HG03103 (cell line): ENCODE results near the gene TRIM8.

ENCODE experiments used
- ATAC-seq: cut with Tn5 transposase; IDR thresholded peaks from one replicate; pipeline ENCODE4 v1.9.1; 2021; ENCODE audit warnings: low read depth; ENCODE audit not compliant: unreplicated experiment

Gene TRIM8

GRCh38 chr10:102631525-102632393 lies 12.5 kb upstream of the TRIM8 start:
- no peak for ATAC-seq

GRCh38 chr10:102632394-102633111 lies 11.7 kb upstream of the TRIM8 start:
- ATAC-seq, result no peak

DNA sequence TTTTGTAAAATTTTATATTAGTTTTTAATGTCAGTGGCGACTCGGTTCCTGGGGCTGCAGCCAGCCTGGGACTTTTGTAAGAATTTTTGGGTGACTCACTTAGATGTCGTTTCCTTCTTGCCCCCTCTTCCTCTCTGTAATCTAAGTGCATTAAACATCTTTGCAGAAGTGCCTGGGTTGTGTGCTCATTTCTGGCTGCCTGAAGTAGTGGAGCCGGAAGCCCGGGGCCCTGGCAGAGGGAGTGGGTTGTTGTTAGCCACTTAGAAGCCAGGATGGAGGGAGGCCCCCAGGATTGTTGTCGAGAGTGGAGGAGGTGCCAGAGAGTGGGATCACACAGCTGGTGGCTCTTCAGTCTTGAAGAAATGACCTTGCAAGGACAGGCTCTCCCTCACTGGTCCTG lies 11.0 kb upstream of the TRIM8 start:
- ATAC-seq, result no peak

GRCh38 chr10:102633848-102634247 lies 10.4 kb upstream of the TRIM8 start:
- no peak for ATAC-seq

GRCh38 chr10:102634686-102635085 lies 9.6 kb upstream of the TRIM8 start:
- no peak for ATAC-seq

GRCh38 chr10:102635377-102635776 lies 8.9 kb upstream of the TRIM8 start:
- ATAC-seq, result no peak

DNA sequence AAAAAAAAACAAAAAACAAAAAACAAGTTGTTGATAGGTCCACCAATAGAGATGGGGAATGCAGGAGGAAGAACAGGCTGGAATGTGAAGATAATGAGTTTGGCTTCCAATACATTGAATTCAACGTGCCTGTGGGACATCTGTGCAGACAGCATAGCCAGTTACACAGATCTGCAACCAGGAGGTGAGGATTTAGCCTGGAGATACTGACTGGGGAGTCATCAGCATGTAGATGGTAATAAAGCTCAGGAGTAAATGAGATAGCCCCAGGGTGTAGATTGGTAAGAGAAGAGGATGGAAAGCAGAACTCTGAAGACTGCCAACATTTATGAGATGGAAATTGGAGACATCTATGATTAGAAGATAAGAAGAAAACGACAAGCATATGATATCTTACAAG lies 4.7 kb upstream of the TRIM8 start:
- ATAC-seq, result no peak

GRCh38 chr10:102641402-102641801 lies 2.9 kb upstream of the TRIM8 start:
- no peak for ATAC-seq

DNA sequence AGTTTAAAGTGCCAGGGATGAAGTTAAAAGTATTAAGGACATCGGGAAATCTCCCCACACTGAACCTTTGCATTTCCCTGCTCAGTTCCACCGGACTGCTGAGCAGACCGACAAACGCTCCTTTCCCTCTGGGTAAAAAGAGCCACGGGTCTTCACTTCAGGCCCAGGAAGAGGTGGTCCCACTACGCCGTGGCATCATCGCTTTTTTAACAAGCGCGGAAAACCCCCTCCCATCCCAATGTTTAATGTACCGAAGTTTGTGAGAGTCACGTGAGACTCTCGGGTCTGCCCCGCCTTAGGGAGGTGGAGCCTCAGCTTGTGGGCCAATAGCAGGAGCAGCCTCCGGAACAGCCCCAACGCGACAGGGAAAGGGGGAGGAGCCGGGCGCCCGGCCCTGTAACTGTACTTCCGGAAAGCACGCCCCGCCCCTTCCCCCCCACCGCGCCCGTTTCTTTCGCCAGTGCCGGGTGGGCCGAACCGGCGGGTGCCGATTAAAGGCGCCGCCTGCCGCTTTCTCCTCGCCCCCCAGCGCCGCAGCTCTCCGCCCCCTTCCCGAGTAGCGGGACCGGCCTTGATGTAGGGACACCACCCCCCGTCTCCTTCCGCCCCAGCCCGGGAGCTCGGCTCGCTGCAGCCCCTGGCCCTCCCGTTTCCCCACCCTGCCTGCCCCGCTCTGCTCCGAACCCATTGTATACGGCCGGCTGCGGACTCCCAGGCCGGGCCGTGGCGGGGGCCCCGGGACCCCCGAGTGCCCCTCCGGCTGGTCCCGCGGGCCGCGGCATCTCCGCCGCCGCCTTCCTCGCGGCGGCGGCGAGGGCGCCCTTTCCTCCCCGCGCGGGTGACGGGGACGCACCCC lies 2.2 kb upstream of the TRIM8 start:
- peak; percentile 49 for ATAC-seq

DNA sequence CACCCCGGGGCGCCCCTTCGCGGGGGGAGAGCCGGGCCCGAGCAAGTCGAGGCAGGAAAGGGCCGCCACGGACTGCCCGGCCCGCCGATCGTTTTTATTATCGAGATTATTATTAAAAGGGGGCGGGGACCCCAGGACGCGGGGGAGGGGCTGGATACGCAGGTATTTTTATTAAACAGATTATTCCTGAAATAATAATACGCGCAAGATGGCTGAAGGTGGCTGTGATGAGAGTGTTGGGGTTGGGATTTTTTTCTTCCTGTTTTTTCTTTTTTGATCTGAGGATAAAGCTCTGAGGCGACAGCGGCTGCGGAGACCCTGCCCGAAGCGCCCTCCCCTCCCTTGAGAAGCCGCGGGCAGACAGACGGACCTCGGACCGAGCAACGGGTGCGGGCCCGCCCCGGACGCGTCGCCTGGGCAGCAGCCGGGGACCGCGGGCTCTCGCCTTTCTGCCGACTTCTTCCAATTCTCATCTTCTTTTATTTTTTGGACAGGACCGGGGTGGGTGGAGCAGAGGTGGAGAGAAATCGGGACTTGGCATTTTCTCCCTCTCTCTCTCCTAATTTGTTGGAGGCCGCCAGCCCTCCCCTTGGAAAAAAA lies 1.4 kb upstream of the TRIM8 start:
- no peak for ATAC-seq

DNA sequence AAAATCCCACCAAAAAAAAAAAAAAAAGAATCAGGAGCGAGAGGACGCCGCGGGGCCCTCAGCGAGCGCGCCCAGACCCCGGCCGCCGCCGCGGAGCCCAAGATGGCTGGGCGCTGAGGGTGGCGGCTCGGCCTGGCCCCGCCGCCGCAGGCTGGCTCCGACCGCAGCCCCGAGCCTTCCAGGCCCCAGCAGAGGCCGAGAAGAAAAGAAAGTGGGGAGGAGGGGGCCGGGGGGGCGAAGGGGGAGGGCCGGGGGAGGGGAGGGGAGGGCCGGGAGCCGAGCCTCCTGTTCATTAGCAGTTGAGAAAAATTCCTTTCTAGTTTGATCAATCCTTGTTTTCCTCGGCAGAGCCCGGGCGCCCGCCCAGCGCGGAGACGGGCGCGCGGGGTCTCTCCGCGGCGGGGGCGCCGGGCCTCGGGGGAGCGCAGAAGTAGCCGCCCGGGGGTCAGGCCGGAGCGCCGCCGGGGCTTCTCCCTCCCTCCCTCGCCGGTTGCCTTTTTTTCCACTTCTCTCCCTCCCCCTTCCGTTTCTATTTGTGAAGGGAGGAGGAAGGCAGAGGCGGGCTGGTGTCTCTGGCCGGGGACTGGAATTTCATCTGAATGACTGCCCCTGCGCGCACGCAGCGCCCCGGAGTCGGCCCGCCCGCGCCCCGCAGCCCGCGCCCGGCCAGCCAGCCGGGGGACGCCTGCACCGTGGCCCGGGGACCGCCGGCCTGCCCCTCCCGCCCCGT lies 778 bp upstream of the TRIM8 start:
- no peak for ATAC-seq

DNA sequence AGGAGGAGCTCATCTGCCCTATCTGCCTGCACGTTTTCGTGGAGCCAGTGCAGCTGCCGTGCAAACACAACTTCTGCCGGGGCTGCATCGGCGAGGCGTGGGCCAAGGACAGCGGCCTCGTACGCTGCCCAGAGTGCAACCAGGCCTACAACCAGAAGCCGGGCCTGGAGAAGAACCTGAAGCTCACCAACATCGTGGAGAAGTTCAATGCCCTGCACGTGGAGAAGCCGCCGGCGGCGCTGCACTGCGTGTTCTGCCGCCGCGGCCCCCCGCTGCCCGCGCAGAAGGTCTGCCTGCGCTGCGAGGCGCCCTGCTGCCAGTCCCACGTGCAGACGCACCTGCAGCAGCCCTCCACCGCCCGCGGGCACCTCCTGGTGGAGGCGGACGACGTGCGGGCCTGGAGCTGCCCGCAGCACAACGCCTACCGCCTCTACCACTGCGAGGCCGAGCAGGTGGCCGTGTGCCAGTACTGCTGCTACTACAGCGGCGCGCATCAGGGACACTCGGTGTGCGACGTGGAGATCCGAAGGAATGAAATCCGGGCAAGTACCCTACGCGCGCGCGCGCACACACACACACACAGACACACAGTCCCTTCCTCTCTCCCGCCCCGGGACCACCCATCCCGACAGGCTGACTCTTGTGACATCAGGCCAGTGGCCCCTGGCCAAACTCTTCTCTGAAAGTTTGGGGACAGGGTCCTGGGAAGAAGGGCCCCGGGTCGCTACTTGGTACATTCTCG lies 538 bp downstream of the TRIM8 start:
- ATAC-seq, result no peak

DNA sequence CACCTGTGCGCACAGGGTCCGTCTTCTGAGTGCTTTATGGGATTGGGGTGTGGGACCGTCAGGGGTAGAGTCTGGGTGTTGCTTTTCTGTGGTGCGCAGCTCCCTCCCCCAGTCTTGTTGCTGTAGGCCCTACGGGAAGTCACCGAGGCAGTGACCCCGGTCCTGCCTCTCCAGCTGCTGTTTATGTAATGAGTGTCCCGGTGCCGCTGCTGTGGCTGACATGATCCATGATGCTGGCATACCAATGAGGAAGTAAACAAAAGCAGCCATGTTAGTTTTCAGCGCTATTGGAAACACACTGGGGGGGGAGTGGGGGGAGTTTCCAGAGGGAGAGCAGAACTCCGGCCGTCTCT lies 1.1 kb downstream of the TRIM8 start:
- no peak for ATAC-seq

DNA sequence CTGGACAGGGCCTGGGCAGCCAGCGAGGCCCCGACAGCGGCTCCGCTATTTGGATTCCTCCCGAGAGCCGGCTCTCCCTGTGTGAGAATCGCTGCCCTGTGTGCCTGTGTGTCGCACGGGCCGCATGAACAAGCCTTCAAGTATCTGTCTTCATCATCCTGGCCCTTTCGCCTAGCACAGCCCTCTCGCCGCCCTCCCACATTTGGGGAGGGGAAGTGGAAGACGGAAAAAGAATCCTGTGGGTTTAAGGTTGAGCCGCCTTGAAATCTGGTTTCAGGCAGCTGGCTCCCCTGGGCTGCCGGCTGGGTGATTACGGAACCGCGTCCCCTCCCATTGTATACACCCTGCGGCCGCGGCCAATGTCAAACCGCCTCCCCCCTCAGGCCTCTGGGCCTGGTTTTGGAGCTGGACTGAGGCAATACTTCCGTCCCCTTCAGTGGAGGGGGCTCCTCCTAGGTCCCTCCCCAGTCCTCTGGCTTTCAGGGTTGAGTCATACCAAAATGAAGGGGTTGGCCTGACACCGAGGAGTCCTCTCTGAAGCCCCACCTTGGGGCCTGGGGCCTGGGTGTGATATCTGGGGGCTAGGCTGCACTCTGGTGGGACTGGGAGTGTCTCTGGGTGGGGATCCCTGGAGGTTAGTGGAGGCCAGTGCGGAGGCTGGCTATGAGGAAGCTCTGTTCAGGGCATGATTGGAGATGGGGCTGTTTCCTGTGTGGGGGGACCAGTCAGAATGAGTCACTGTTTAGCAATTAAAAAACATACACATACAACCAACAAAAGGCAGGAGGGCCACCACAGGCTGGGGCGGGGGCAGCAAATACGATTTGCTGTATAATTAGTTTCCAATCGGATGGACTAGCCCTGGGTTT lies 1.7 kb downstream of the TRIM8 start:
- ATAC-seq, result peak; percentile 26

DNA sequence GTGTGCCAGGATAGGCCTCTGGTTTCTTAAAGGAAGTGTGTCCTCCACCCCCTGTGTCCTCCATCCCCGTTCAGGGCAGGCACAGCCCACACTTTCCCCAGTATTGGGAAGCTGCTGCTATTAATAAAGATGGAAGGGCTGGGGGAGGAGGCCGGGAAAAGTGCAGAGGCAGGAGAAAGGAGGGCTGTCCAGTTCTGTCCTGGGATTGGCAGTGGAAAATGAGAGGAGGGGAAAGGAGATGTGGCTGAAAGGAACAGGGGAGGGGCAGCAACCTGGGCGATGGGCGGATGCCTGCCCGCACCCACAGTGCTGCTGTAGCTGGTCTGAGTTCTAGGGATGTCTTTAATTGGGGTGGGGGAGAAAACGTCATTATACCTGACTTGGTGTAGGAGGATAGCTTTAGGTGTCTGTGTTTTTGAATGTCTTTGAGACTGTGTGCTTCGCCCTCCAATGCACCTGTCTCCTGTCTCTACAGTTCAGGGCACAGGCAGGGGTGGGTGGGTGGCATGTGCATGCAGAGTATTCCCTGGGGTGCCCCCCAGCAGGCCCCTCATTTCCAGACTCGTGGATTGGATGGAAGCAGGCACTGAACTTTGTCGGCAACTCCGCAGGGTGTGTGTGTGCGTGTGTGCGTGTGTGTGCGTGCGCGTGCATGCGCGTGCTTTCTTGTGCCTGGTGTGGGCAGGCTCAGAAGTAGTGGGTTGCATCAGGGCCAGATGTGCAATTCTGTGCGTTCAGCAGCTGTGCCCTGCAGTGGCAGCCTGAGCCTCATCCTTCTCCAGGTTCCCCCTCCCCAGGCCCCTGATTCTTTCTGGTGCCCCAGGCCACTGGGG lies 2.5 kb downstream of the TRIM8 start:
- ATAC-seq, result no peak

GRCh38 chr10:102647443-102648268 lies 3.4 kb downstream of the TRIM8 start:
- no peak for ATAC-seq
